Measurements from ENCODE around the gene DIS3.
A peak's percentile ranks its signal among the peaks of the same experiment; 100 is the strongest.

The DIS3 gene, protein sequence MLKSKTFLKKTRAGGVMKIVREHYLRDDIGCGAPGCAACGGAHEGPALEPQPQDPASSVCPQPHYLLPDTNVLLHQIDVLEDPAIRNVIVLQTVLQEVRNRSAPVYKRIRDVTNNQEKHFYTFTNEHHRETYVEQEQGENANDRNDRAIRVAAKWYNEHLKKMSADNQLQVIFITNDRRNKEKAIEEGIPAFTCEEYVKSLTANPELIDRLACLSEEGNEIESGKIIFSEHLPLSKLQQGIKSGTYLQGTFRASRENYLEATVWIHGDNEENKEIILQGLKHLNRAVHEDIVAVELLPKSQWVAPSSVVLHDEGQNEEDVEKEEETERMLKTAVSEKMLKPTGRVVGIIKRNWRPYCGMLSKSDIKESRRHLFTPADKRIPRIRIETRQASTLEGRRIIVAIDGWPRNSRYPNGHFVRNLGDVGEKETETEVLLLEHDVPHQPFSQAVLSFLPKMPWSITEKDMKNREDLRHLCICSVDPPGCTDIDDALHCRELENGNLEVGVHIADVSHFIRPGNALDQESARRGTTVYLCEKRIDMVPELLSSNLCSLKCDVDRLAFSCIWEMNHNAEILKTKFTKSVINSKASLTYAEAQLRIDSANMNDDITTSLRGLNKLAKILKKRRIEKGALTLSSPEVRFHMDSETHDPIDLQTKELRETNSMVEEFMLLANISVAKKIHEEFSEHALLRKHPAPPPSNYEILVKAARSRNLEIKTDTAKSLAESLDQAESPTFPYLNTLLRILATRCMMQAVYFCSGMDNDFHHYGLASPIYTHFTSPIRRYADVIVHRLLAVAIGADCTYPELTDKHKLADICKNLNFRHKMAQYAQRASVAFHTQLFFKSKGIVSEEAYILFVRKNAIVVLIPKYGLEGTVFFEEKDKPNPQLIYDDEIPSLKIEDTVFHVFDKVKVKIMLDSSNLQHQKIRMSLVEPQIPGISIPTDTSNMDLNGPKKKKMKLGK

DNA sequence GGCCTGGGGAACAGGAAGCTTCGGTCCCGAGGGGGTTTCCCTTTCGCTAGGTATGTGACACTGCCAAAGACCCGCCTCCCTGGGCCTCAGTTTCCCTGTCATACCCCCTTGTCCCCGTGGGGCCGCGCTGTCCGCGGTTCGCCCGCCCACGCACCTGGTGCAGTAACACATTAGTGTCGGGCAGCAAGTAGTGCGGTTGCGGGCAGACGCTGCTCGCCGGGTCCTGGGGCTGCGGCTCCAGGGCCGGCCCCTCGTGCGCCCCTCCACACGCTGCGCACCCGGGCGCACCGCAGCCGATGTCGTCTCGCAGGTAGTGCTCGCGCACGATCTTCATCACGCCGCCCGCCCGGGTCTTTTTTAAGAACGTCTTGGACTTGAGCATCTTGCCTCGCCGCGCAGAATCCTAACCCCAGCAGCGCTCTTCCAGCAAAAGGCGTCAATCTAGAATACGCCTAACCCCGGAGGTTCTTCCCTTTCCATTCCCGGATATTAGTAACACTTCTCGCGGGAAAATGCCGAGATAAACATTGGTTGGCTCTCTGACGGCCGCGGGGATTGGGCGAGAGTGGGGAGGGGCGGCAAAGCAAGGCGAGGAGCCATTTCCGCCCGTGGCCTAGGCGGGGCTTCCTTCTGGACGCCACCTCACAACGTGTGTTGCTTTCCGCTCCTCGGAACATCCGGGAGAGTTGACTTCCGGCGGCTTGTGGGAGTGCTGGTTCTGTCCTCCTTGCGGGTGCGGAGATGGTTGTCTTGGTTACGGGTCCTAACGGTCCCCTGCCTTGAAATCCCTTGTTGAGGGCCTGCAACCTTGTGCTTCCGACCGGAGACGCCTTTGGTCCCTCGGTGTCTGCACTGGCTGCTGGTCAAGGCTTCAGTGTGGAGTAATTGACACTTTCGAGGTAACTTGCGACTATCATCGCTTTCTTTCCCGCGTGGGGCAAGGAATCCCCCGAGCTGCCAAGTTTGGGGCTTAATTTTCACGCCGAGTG is at the start of gene DIS3, which contains the start of gene PIBF1:
Gene DIS3, minus strand, starts transcription at position 450 of the 989 bp plus-strand sequence. Its CDS starts 68 bp downstream, at position 382.
Gene PIBF1, plus strand, starts transcription at position 683 of the 989 bp plus-strand sequence. CDS start 1,337 bp downstream, outside the sequence.
- no peaks in the 10 kb centered on the region for H3K9me2 ChIP-seq (replicated peaks; ENCODE audit: insufficient read depth, low read length)
- peak within 1 kb of the TSS; percentile 80 for H2AFZ ChIP-seq (ENCODE audit: low read depth, low read length, severe bottlenecking)
- no peak for TF ChIP-seq EZH2phosphoT487 (conservative IDR thresholded peaks at IDR 0.05; ENCODE audit: low read length)
- TF ChIP-seq, protein P1, sequence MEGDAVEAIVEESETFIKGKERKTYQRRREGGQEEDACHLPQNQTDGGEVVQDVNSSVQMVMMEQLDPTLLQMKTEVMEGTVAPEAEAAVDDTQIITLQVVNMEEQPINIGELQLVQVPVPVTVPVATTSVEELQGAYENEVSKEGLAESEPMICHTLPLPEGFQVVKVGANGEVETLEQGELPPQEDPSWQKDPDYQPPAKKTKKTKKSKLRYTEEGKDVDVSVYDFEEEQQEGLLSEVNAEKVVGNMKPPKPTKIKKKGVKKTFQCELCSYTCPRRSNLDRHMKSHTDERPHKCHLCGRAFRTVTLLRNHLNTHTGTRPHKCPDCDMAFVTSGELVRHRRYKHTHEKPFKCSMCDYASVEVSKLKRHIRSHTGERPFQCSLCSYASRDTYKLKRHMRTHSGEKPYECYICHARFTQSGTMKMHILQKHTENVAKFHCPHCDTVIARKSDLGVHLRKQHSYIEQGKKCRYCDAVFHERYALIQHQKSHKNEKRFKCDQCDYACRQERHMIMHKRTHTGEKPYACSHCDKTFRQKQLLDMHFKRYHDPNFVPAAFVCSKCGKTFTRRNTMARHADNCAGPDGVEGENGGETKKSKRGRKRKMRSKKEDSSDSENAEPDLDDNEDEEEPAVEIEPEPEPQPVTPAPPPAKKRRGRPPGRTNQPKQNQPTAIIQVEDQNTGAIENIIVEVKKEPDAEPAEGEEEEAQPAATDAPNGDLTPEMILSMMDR (IDR thresholded peaks at IDR 0.05; ENCODE audit: insufficient read depth, low read length, poor library complexity, severe bottlenecking) = no peak
- H3K27ac ChIP-seq (ENCODE audit: low read depth, low read length) = peak within 1 kb of the TSS; percentile 66
- H3F3A ChIP-seq (ENCODE audit: insufficient read depth) = 0 out of 2 replicates have a peak, but pooled peaks cover 3% of the 10 kb centered on the region
- H3K79me2 ChIP-seq (ENCODE audit: insufficient read depth, low read length) = peaks cover 81% of the 10 kb centered on the region
- H3K4me3 ChIP-seq (ENCODE audit: insufficient read depth, low read length, poor library complexity, severe bottlenecking) = peak within 1 kb of the TSS; percentile 87
- H3K27me3 ChIP-seq (ENCODE audit: low read length) = no peaks in the 10 kb centered on the region
- peaks cover 27% of the 10 kb centered on the region for H3K36me3 ChIP-seq (ENCODE audit: low read length)
- H3K9me3 ChIP-seq (ENCODE audit: insufficient read depth, low read length) = no peaks in the 10 kb centered on the region
- peak within 1 kb of the TSS; percentile 92 for H3K4me2 ChIP-seq (ENCODE audit: low read depth, low read length, poor library complexity, severe bottlenecking)
- H3K9ac ChIP-seq (ENCODE audit: low read length) = peak within 1 kb of the TSS; percentile 89
- H4K20me1 ChIP-seq (ENCODE audit: low read depth, low read length) = peaks cover 10% of the 10 kb centered on the region

DNA sequence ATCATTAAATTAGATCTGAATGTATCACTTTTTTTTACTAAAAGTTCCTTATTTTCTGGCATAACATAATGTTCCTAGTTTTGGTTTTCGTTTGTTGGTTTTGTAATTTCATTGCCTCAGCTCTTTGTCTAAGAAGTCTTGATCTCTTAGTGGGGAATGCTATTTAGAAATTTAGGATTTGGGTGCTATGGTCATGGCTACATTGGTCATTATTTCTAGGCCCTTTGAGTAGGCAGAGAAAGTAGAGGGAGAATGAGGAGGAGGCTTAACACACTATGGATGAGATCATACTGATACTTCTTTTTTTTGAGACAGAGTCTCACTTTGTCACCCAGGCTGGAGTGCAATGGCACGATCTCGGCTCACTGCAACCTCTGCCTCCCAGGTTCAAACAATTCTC is 42.0 kb upstream of the DIS3 start:
- Histone ChIP-seq H3K36me3 (ENCODE audit: low read length) (peaks cover 8% of the 10 kb centered on the region; the same call in 1 of the 2 replicates), H3F3A (ENCODE audit: insufficient read depth) (no peaks in the 10 kb centered on the region; the same call in 1 of the 2 replicates), H3K79me2 (ENCODE audit: insufficient read depth, low read length) (no peaks in the 10 kb centered on the region), H3K4me3 (ENCODE audit: insufficient read depth, low read length, poor library complexity, severe bottlenecking) (no peak overlapping the region), H3K4me2 (ENCODE audit: low read depth, low read length, poor library complexity, severe bottlenecking) (no peak overlapping the region), H3K27me3 (ENCODE audit: low read length) (no peaks in the 10 kb centered on the region), H2AFZ (ENCODE audit: low read depth, low read length, severe bottlenecking) (no peak overlapping the region), H4K20me1 (ENCODE audit: low read depth, low read length) (no peaks in the 10 kb centered on the region), H3K27ac (ENCODE audit: low read depth, low read length) (no peak overlapping the region), H3K9me2 (replicated peaks; ENCODE audit: insufficient read depth, low read length) (no peaks in the 10 kb centered on the region), H3K9me3 (ENCODE audit: insufficient read depth, low read length) (no peaks in the 10 kb centered on the region), H3K9ac (ENCODE audit: low read length) (no peak overlapping the region)
- no peak for TF ChIP-seq EZH2phosphoT487 (conservative IDR thresholded peaks at IDR 0.05; ENCODE audit: low read length)
- TF ChIP-seq, protein P1 (IDR thresholded peaks at IDR 0.05; ENCODE audit: insufficient read depth, low read length, poor library complexity, severe bottlenecking) = no peak

DNA sequence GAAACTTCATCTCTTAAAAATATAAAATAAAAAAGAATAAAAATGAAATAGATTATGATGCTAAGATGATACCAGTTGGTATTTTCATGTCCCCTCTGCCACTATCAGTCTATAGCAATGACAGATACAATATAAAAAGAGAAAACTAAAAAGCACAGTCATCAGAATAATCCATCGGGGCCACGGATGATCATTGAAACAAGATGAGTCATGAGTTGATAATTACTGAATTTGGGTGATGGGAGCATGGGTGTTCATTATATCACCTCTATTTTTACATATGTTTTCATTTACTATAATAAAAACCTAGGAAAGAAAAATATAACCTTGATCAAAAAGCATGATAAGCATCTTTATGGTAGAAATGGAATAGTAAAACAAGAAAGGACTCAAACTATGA is 41.4 kb upstream of the DIS3 start:
- H2AFZ ChIP-seq (ENCODE audit: low read depth, low read length, severe bottlenecking) = no peak overlapping the region
- H3K27ac ChIP-seq (ENCODE audit: low read depth, low read length) = no peak overlapping the region
- no peaks in the 10 kb centered on the region for H4K20me1 ChIP-seq (ENCODE audit: low read depth, low read length)
- H3K36me3 ChIP-seq (ENCODE audit: low read length) = peaks cover 8% of the 10 kb centered on the region; the same call in 1 of the 2 replicates
- H3K27me3 ChIP-seq (ENCODE audit: low read length) = no peaks in the 10 kb centered on the region
- H3K9ac ChIP-seq (ENCODE audit: low read length) = no peak overlapping the region
- no peaks in the 10 kb centered on the region for H3K9me2 ChIP-seq (replicated peaks; ENCODE audit: insufficient read depth, low read length)
- H3K79me2 ChIP-seq (ENCODE audit: insufficient read depth, low read length) = no peaks in the 10 kb centered on the region
- no peaks in the 10 kb centered on the region; the same call in 1 of the 2 replicates for H3F3A ChIP-seq (ENCODE audit: insufficient read depth)
- TF ChIP-seq EZH2phosphoT487 (conservative IDR thresholded peaks at IDR 0.05; ENCODE audit: low read length) = no peak
- TF ChIP-seq, protein P1 (IDR thresholded peaks at IDR 0.05; ENCODE audit: insufficient read depth, low read length, poor library complexity, severe bottlenecking) = no peak
- H3K4me2 ChIP-seq (ENCODE audit: low read depth, low read length, poor library complexity, severe bottlenecking) = no peak overlapping the region
- H3K4me3 ChIP-seq (ENCODE audit: insufficient read depth, low read length, poor library complexity, severe bottlenecking) = no peak overlapping the region
- H3K9me3 ChIP-seq (ENCODE audit: insufficient read depth, low read length) = no peaks in the 10 kb centered on the region
